Measurements from ENCODE around the gene FRAT2. TPM values are rescaled to one million over a fixed set of nuclear protein-coding genes. Genes with fewer than 3 reads are reported as not detected.
"Not testable (repeated sequence)": the region's sequence is repeated elsewhere in the genome, so short reads cannot be mapped to it uniquely, and the experiment has no call there.

Gene FRAT2
- total and polyA plus RNA-seq, 8 donors = 7.4 to 30.2 (median 8.6) TPM

DNA sequence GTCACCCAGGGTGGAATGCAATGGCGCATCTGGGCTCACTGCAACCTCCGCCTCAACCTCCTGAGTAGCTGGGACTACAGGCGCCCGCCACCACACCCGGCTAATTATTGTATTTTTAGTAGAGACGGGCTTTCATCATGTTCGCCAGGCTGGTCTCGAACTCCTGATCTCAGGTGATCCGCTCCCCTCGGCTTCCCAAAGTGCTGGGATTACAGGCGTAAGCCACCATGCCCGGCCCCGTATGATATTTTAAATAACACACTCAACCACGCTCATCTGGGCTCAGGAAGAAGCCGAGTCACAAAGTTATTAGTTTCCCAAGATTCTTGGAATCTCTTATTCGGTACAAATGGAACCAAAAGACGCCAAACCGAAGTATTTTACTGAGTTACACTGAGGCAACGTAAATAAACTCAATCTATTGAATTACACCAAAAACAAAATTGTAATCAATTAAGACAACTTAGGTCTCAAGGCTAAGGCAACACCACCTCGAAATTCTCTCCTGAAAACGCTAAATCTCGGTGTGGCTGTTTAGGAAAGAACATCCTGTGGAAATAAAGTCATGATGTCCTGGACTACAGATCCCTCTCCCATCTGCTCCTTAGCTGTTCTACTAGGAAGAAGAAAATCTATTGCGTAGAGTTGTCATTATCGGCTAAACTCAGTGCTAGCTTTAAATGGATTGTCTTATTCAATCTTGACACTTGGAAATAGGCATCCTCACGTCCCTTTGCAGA is 43.0 kb downstream of the FRAT2 start:
- Histone ChIP-seq H3K36me3 (peaks cover 0 to 11% of the 10 kb centered on the region in 2 donors), H3K27me3 (no peaks in the 10 kb centered on the region), H3K4me3 (peak overlapping the region; percentile 79 to 89), H3K4me1 (peaks cover 0 to 8% of the 10 kb centered on the region in 2 donors), H3K9me3 (no peaks in the 10 kb centered on the region), H3K27ac (peak overlapping the region; percentile 97 to 99)
- TF ChIP-seq, protein P1, sequence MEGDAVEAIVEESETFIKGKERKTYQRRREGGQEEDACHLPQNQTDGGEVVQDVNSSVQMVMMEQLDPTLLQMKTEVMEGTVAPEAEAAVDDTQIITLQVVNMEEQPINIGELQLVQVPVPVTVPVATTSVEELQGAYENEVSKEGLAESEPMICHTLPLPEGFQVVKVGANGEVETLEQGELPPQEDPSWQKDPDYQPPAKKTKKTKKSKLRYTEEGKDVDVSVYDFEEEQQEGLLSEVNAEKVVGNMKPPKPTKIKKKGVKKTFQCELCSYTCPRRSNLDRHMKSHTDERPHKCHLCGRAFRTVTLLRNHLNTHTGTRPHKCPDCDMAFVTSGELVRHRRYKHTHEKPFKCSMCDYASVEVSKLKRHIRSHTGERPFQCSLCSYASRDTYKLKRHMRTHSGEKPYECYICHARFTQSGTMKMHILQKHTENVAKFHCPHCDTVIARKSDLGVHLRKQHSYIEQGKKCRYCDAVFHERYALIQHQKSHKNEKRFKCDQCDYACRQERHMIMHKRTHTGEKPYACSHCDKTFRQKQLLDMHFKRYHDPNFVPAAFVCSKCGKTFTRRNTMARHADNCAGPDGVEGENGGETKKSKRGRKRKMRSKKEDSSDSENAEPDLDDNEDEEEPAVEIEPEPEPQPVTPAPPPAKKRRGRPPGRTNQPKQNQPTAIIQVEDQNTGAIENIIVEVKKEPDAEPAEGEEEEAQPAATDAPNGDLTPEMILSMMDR (IDR thresholded peaks at IDR 0.05) = no peak
- intact Hi-C loops (cut with DNase I) = no loop called here
- ATAC-seq (peak; percentile 12), DNase-seq (no peak)

- ATAC-seq = not testable (repeated sequence)
Observed at GRCh38 chr10:97290576-97291356, 43.8 kb downstream of the FRAT2 start.

GRCh38 chr10:97290076-97290475 is 44.5 kb downstream of the FRAT2 start:
- intact Hi-C loops (cut with DNase I); DNase-seq; H3K4me1 ChIP-seq; H3K4me3 ChIP-seq; H3K27ac ChIP-seq; H3K27me3 ChIP-seq; H3K9me3 ChIP-seq; ATAC-seq: not testable (repeated sequence)
- peaks cover 0 to 11% of the 10 kb centered on the region in 2 donors for H3K36me3 ChIP-seq

More at GRCh38 chr10:97290576-97291356, 43.8 kb downstream of the FRAT2 start:
- Histone ChIP-seq H3K27ac (peak overlapping the region in 1 of 2 donors; percentile 97), H3K4me3 (peak overlapping the region in 1 of 2 donors; percentile 89), H3K36me3 (peaks cover 0 to 11% of the 10 kb centered on the region in 2 donors)
- H3K4me1 ChIP-seq; DNase-seq; H3K9me3 ChIP-seq; intact Hi-C loops (cut with DNase I); H3K27me3 ChIP-seq: not testable (repeated sequence)

Other genes starting within 250 kb of the FRAT2 start
- under 1 TPM; 0.20 to 0.45 TPM for gene SLIT1, start 148.8 kb downstream of the FRAT2 start, total RNA-seq
- gene SLIT1, start 148.8 kb downstream of the FRAT2 start, polyA plus RNA-seq (ENCODE audit: insufficient read length in 6 of 6) = 1 to 10 TPM; 3.2 to 7.0 (median 4.7) TPM
- 10 to 100 TPM in 1 of 2 donors, 1 to 10 TPM in 1; 9.8 to 11.4 TPM for gene ARHGAP19, start 42.1 kb downstream of the FRAT2 start, total RNA-seq
- gene ARHGAP19, start 42.1 kb downstream of the FRAT2 start, polyA plus RNA-seq (ENCODE audit: insufficient read length in 6 of 6) = 10 to 100 TPM; 24.7 to 30.7 (median 27.3) TPM
- gene FRAT1, start 15.5 kb downstream of the FRAT2 start, total RNA-seq = 10 to 100 TPM in 1 of 2 donors, 1 to 10 TPM in 1; 5.2 to 10.8 TPM
- 1 to 10 TPM; 2.4 to 3.6 (median 3.2) TPM for gene FRAT1, start 15.5 kb downstream of the FRAT2 start, polyA plus RNA-seq (ENCODE audit: insufficient read length in 6 of 6)
- gene RRP12, start 66.6 kb upstream of the FRAT2 start, total RNA-seq = 10 to 100 TPM; 21.2 to 40.4 TPM
- 10 to 100 TPM; 22.6 to 36.2 (median 24.8) TPM for gene RRP12, start 66.6 kb upstream of the FRAT2 start, polyA plus RNA-seq (ENCODE audit: insufficient read length in 6 of 6)
- gene PGAM1, start 91.5 kb upstream of the FRAT2 start, total RNA-seq = 100 to 1,000 TPM; 209 to 236 TPM
- gene PGAM1, start 91.5 kb upstream of the FRAT2 start, polyA plus RNA-seq (ENCODE audit: insufficient read length in 6 of 6) = 100 to 1,000 TPM; 155 to 173 (median 163) TPM
- gene EXOSC1, start 111.3 kb upstream of the FRAT2 start, total RNA-seq = 10 to 100 TPM; 27.2 to 30.4 TPM
- gene EXOSC1, start 111.3 kb upstream of the FRAT2 start, polyA plus RNA-seq (ENCODE audit: insufficient read length in 6 of 6) = 10 to 100 TPM; 34.9 to 43.1 (median 40.1) TPM
- 10 to 100 TPM; 61.5 to 65.2 TPM for gene ZDHHC16, start 111.4 kb upstream of the FRAT2 start, total RNA-seq
- gene ZDHHC16, start 111.4 kb upstream of the FRAT2 start, polyA plus RNA-seq (ENCODE audit: insufficient read length in 6 of 6) = 10 to 100 TPM; 44.8 to 48.7 (median 46.6) TPM
- 10 to 100 TPM; 60.1 to 60.7 TPM for gene MMS19, start 163.7 kb upstream of the FRAT2 start, total RNA-seq
- gene MMS19, start 163.7 kb upstream of the FRAT2 start, polyA plus RNA-seq (ENCODE audit: insufficient read length in 6 of 6) = 100 to 1,000 TPM in 3 of 6 donors, 10 to 100 TPM in 3; 94.4 to 113 (median 101) TPM
- gene UBTD1, start 164.2 kb upstream of the FRAT2 start, total RNA-seq = 10 to 100 TPM; 30.4 to 41.0 TPM
- gene UBTD1, start 164.2 kb upstream of the FRAT2 start, polyA plus RNA-seq (ENCODE audit: insufficient read length in 6 of 6) = 10 to 100 TPM; 16.6 to 25.2 (median 19.2) TPM
- gene ANKRD2, start 238.1 kb upstream of the FRAT2 start, total RNA-seq = 1 to 10 TPM; 1.3 to 1.9 TPM
- under 1 TPM; 0.18 to 0.43 (median 0.25) TPM for gene ANKRD2, start 238.1 kb upstream of the FRAT2 start, polyA plus RNA-seq (ENCODE audit: insufficient read length in 6 of 6)
- 1 to 10 TPM; 1.1 to 1.2 TPM for gene HOGA1, start 249.7 kb upstream of the FRAT2 start, total RNA-seq
- gene HOGA1, start 249.7 kb upstream of the FRAT2 start, polyA plus RNA-seq (ENCODE audit: insufficient read length in 6 of 6) = 1 to 10 TPM in 4 of 6 donors, under 1 TPM in 2; 0.85 to 2.2 (median 1.5) TPM